NT2/D1 (cell line): Measurements from ENCODE around the gene HDAC7.

Source experiments
- SUZ12 ChIP-seq: IDR thresholded peaks from 2 replicates; pipeline ENCODE4 v1.6.1; 2011; ENCODE audit not compliant: insufficient read length, insufficient read depth; ENCODE audit errors: extremely low read depth
- YY1 ChIP-seq: IDR thresholded peaks from 2 replicates; pipeline ENCODE4 v1.6.1; 2011; ENCODE audit not compliant: insufficient read length, insufficient read depth
- ZNF274 ChIP-seq: IDR thresholded peaks from 2 replicates; pipeline ENCODE4 v1.6.1; 2011; ENCODE audit warnings: mild to moderate bottlenecking, low read depth, low read length

- TF ChIP-seq ZNF274 (no peak), YY1 (no peak), SUZ12 (no peak)
Measured at GRCh38 chr12:47772094-47772660, 47.5 kb downstream of the HDAC7 start.
